HCT116 (cell line): ENCODE measurements around the gene CKLF. TPM values are rescaled to one million over a fixed set of nuclear protein-coding genes. Genes with fewer than 3 reads are reported as not detected.
A peak's percentile ranks its signal among the peaks of the same experiment; 100 is the strongest.

Source experiments
- ATAC-seq: fragments of 200-7000 bp; cut with Tn5 transposase; 2 replicates; pipeline ENCODE4 v1.9.1; 2020; ENCODE audit warnings: mild to moderate bottlenecking, moderate library complexity
- BruUV-seq: library from RNA; stranded (reverse); fragments of 400-500 nt; replicated peaks from 2 replicates; lab custom pipeline; 2021; lab: Mats Ljungman, UMichigan
- CTCF ChIA-PET: fragments of 300-600 bp; sonication (Branson Sonifier 250); formaldehyde crosslinking; loops from one replicate; lab custom pipeline; 2021; ENCODE audit warnings: antibody characterized with exemption; lab: Charles Lee
- POLR2A ChIA-PET: fragments of 300-600, 350-600 bp; sonication (Branson Sonifier 250); formaldehyde crosslinking; loops from one replicate; lab custom pipeline; 2021; ENCODE audit warnings: antibody characterized with exemption; lab: Charles Lee
- RAD21 ChIA-PET, 2 experiments: fragments of 300-600 bp; sonication (Branson Sonifier 250); formaldehyde crosslinking; loops; one replicate each; lab custom pipeline; 2023; ENCODE audit warnings: low total read pairs in 2 of 2; ENCODE audit not compliant: uncharacterized antibody in 2 of 2, unreplicated experiment in 2 of 2, low non-redundant PET in 1 of 2; lab: Charles Lee
- DNase-seq: peaks from one replicate; pipeline ENCODE4 v3.0.0-alpha.2; 2010; ENCODE audit warnings: low read depth, low spot score
- H2AFZ ChIP-seq: fragments of 200-600 bp; shearing (Covaris generic), sonication (generic); 2 replicates; pipeline ENCODE4 v1.6.1; 2017; ENCODE audit warnings: low read depth, mixed run types, mixed read lengths, antibody characterized with exemption, low read length; ENCODE audit not compliant: poor library complexity, severe bottlenecking
- H3K27ac ChIP-seq: 2 replicates; pipeline ENCODE4 v1.5.1; 2012; ENCODE audit warnings: low read depth, low read length
- H3K27me3 ChIP-seq: fragments of 200-600 bp; sonication (generic); 2 replicates; pipeline ENCODE4 v1.6.1; 2016; ENCODE audit warnings: mixed run types, low read length, mixed read lengths; ENCODE audit not compliant: insufficient read depth
- H3K36me3 ChIP-seq, 2 experiments: fragments of 200-500 bp in 1 of 2; fragments of 200-600 bp in 1 of 2; sonication (Bioruptor generic) in 1 of 2; sonication (generic) in 1 of 2; 2 replicates each; pipeline versions ENCODE4 v1.5.1 to v1.6.1; 2014 to 2016; ENCODE audit warnings: low read length in 2 of 2, inconsistent platforms in 1 of 2, mixed read lengths in 1 of 2, mixed run types in 1 of 2; ENCODE audit not compliant: insufficient read depth in 2 of 2, control insufficient read depth in 1 of 2
- H3K4me1 ChIP-seq, 2 experiments: fragments of 200-600 bp in 1 of 2; sonication (generic) in 1 of 2; 2 replicates each; pipeline versions ENCODE4 v1.5.1 to v1.6.1; 2012 to 2017; ENCODE audit warnings: low read length in 2 of 2, inconsistent platforms in 1 of 2, mild to moderate bottlenecking in 1 of 2, mixed read lengths in 1 of 2, mixed run types in 1 of 2, moderate library complexity in 1 of 2; ENCODE audit not compliant: insufficient read depth in 2 of 2, control insufficient read depth in 1 of 2
- H3K4me2 ChIP-seq: fragments of 200-600 bp; sonication (generic); 2 replicates; pipeline ENCODE4 v1.6.1; 2017; ENCODE audit warnings: mixed run types, low read length, mixed read lengths
- H3K4me3 ChIP-seq, 2 experiments: fragments of 200-600 bp in 1 of 2; sonication (generic) in 1 of 2; replicated peaks in 1 of 2; 2 replicates each; pipeline ENCODE4 v1.5.1; 2011 to 2016; ENCODE audit warnings: low read length in 2 of 2, control low read depth in 1 of 2, low read depth in 1 of 2, mild to moderate bottlenecking in 1 of 2, mixed read lengths in 1 of 2, mixed run types in 1 of 2
- H3K79me2 ChIP-seq: fragments of 200-600 bp; sonication (generic); 2 replicates; pipeline ENCODE4 v1.6.1; 2017; ENCODE audit warnings: mild to moderate bottlenecking, mixed run types, low read length, moderate library complexity, mixed read lengths; ENCODE audit not compliant: insufficient read depth
- H3K9ac ChIP-seq: fragments of 200-600 bp; sonication (generic); 2 replicates; pipeline ENCODE4 v1.6.1; 2016; ENCODE audit warnings: low read length, mixed read lengths
- H3K9me2 ChIP-seq: fragments of 200-600 bp; sonication (generic), shearing (Covaris generic); 2 replicates; pipeline ENCODE4 v1.6.1; 2017; ENCODE audit warnings: mixed run types, mild to moderate bottlenecking, moderate library complexity; ENCODE audit not compliant: insufficient read depth
- H3K9me3 ChIP-seq, 2 experiments: fragments of 200-500 bp in 1 of 2; fragments of 200-600 bp in 1 of 2; sonication (Bioruptor generic) in 1 of 2; sonication (generic) in 1 of 2; 2 replicates each; pipeline ENCODE4 v1.6.1; 2014 to 2017; ENCODE audit warnings: low read length in 2 of 2, mixed read lengths in 2 of 2, inconsistent platforms in 1 of 2, low read depth in 1 of 2, mild to moderate bottlenecking in 1 of 2, mixed run types in 1 of 2, moderate library complexity in 1 of 2; ENCODE audit not compliant: control insufficient read depth in 1 of 2, insufficient read depth in 1 of 2
- H4K20me1 ChIP-seq: fragments of 200-600 bp; sonication (generic), shearing (Covaris generic); 2 replicates; pipeline ENCODE4 v1.6.1; 2017; ENCODE audit warnings: mixed run types, mild to moderate bottlenecking, moderate library complexity; ENCODE audit not compliant: insufficient read depth
- CEBPB ChIP-seq: IDR thresholded peaks from 2 replicates; pipeline ENCODE4 v1.6.1; 2012; ENCODE audit warnings: low read depth
- EGR1 ChIP-seq: IDR thresholded peaks from 2 replicates; pipeline ENCODE4 v1.6.1; 2012; ENCODE audit warnings: low read depth
- ELF1 ChIP-seq: IDR thresholded peaks from 2 replicates; pipeline ENCODE4 v1.6.1; 2012; ENCODE audit warnings: low read depth, borderline replicate concordance
- EZH2 ChIP-seq: fragments of 200-600 bp; sonication (generic); IDR thresholded peaks from 2 replicates; pipeline ENCODE4 v1.6.1; 2017; ENCODE audit warnings: antibody characterized with exemption, mixed run types
- FOSL1 ChIP-seq: IDR thresholded peaks from 2 replicates; pipeline ENCODE4 v1.6.1; 2012; ENCODE audit warnings: low read depth
- JUND ChIP-seq: IDR thresholded peaks from 2 replicates; pipeline ENCODE4 v1.6.1; 2012
- POLR2A ChIP-seq: IDR thresholded peaks from 2 replicates; pipeline ENCODE4 v1.7.0; 2011; ENCODE audit warnings: borderline replicate concordance; ENCODE audit not compliant: insufficient read depth, insufficient read length; ENCODE audit errors: extremely low read depth
- RAD21 ChIP-seq: IDR thresholded peaks from 2 replicates; pipeline ENCODE4 v1.6.1; 2012; ENCODE audit warnings: low read depth, mild to moderate bottlenecking
- SIN3A ChIP-seq: IDR thresholded peaks from 2 replicates; pipeline ENCODE4 v1.6.1; 2012; ENCODE audit warnings: low read depth
- SP1 ChIP-seq: IDR thresholded peaks from 2 replicates; pipeline ENCODE4 v1.6.1; 2012; ENCODE audit warnings: low read depth
- SRF ChIP-seq: IDR thresholded peaks from 2 replicates; pipeline ENCODE4 v1.6.1; 2012; ENCODE audit warnings: low read depth
- YY1 ChIP-seq: IDR thresholded peaks from 2 replicates; pipeline ENCODE4 v1.6.1; 2011; ENCODE audit warnings: low read length, low read depth, moderate library complexity, mild to moderate bottlenecking; ENCODE audit not compliant: insufficient replicate concordance; ENCODE audit errors: extremely low read depth
- ZFX ChIP-seq: fragments of 450-650 bp; IDR thresholded peaks from 2 replicates; pipeline ENCODE4 v1.6.1; 2017
- ZNF274 ChIP-seq: fragments of 200-500 bp; sonication (Bioruptor generic); IDR thresholded peaks from 2 replicates; pipeline ENCODE4 v1.6.1; 2014; ENCODE audit warnings: mild to moderate bottlenecking, low read depth, low read length, inconsistent platforms
- intact Hi-C: fragments of 100-400 bp; cut with micrococcal nuclease; formaldehyde crosslinking; loops from 2 replicates; pipeline ENCODE4 v1.10.0; 2022
- total RNA-seq: library from RNA; stranded (reverse); gene quantifications from one replicate; pipeline ENCODE4 v1.2.1, GENCODE V29; 2021; ENCODE audit not compliant: unreplicated experiment
- TF ChIP-seq, protein P1 (sequence below): IDR thresholded peaks from 2 replicates; pipeline ENCODE4 v1.6.1; 2012; ENCODE audit warnings: low read depth
- TF ChIP-seq, protein P2 (sequence below): IDR thresholded peaks from 2 replicates; pipeline ENCODE4 v1.6.1; 2011; ENCODE audit warnings: mild to moderate bottlenecking, low read length, moderate library complexity; ENCODE audit not compliant: insufficient replicate concordance; ENCODE audit errors: extremely low read depth
- TF ChIP-seq, protein P3 (sequence below): IDR thresholded peaks from 2 replicates; pipeline ENCODE4 v1.6.1; 2012
- TF ChIP-seq, protein P4 (sequence below): IDR thresholded peaks from 2 replicates; pipeline ENCODE4 v1.6.1; 2012
- TF ChIP-seq, protein P5 (sequence below), 3 experiments: fragments of 200-600 bp in 1 of 3; sonication (generic) in 1 of 3; IDR thresholded peaks in 2 of 3; conservative IDR thresholded peaks in 1 of 3; 2 replicates each; pipeline ENCODE4 v1.5.1; 2012 to 2017; ENCODE audit warnings: low read depth in 2 of 3, low read length in 2 of 3, antibody characterized with exemption in 1 of 3, borderline replicate concordance in 1 of 3, control low read depth in 1 of 3, mild to moderate bottlenecking in 1 of 3, mixed read lengths in 1 of 3, mixed run types in 1 of 3, moderate library complexity in 1 of 3; ENCODE audit not compliant: insufficient read depth in 1 of 3

CKLF gene
- total RNA-seq, 1 experiment from 2014 or later: 38.6 TPM

DNA sequence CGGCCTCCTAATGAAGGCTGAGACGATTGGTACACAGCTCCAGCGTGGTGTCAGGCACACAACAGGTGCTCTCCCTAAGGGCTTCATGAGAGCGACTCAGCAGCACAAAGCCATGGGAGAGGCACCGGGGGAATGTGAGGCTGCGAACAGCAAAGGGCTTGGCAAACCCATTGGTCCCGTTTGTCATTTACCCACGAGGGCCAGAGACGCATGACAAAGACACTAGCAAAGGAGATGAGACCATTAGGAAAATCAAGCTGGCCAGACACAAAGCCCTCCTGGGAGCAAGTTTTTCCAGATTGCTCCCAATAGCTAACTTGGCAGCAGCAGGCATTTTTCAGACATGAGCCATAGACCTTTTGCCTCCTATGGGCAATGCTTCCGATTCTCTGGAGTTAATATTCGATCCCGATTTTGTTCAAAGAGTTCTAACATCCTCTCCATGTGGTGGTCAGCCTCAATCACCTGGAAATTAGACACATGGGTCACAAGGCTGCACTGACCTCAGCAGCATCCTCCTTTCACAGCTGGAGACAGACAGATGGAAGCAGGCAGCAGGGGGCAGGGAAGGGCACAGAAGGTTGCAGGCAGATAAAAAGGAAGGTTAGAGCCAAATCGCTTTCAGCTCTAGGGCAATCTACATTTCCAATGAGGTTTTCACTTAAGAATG, 40.6 kb upstream of the CKLF start:
- POLR2A ChIA-PET: interaction anchor here (1.0 to 1.3 kb wide), 2 partner anchors 9 to 10 kb away, joined by 3 to 4 read pairs; no protein-coding TSS in a partner anchor
- no TSS peak for BruUV-seq
- Histone ChIP-seq H3K9ac (peak overlapping the region; percentile 42), H3K9me2 (no peaks in the 10 kb centered on the region), H3K36me3 (no peaks in the 10 kb centered on the region), H3K4me3 (peak overlapping the region in 1 of 2 experiments; percentile 37; a peak in 2 of 4 replicates), H3K79me2 (no peaks in the 10 kb centered on the region), H4K20me1 (no peaks in the 10 kb centered on the region; the same call in 1 of the 2 replicates), H3K4me1 (peaks cover 44 to 62% of the 10 kb centered on the region in 2 experiments), H3K27ac (peak overlapping the region; percentile 63), H2AFZ (no peak overlapping the region), H3K9me3 (no peaks in the 10 kb centered on the region), H3K4me2 (peak overlapping the region; percentile 80), H3K27me3 (no peaks in the 10 kb centered on the region)
- RAD21 ChIA-PET: interaction anchor here (1.1 to 1.2 kb wide), 2 partner anchors 104 to 105 kb away, joined by 3 to 5 read pairs; no protein-coding TSS in a partner anchor
- DNase-seq: peak; percentile 43
- peak; percentile 64 for ATAC-seq
- intact Hi-C loops: no loop called here
- CTCF ChIA-PET: interaction anchor here (0.9 to 1.5 kb wide), 4 partner anchors 35 to 105 kb away, joined by 3 to 15 read pairs (median 4); no protein-coding TSS in a partner anchor
- TF ChIP-seq, protein P1, sequence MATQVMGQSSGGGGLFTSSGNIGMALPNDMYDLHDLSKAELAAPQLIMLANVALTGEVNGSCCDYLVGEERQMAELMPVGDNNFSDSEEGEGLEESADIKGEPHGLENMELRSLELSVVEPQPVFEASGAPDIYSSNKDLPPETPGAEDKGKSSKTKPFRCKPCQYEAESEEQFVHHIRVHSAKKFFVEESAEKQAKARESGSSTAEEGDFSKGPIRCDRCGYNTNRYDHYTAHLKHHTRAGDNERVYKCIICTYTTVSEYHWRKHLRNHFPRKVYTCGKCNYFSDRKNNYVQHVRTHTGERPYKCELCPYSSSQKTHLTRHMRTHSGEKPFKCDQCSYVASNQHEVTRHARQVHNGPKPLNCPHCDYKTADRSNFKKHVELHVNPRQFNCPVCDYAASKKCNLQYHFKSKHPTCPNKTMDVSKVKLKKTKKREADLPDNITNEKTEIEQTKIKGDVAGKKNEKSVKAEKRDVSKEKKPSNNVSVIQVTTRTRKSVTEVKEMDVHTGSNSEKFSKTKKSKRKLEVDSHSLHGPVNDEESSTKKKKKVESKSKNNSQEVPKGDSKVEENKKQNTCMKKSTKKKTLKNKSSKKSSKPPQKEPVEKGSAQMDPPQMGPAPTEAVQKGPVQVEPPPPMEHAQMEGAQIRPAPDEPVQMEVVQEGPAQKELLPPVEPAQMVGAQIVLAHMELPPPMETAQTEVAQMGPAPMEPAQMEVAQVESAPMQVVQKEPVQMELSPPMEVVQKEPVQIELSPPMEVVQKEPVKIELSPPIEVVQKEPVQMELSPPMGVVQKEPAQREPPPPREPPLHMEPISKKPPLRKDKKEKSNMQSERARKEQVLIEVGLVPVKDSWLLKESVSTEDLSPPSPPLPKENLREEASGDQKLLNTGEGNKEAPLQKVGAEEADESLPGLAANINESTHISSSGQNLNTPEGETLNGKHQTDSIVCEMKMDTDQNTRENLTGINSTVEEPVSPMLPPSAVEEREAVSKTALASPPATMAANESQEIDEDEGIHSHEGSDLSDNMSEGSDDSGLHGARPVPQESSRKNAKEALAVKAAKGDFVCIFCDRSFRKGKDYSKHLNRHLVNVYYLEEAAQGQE: no peak
- TF ChIP-seq, protein P2, sequence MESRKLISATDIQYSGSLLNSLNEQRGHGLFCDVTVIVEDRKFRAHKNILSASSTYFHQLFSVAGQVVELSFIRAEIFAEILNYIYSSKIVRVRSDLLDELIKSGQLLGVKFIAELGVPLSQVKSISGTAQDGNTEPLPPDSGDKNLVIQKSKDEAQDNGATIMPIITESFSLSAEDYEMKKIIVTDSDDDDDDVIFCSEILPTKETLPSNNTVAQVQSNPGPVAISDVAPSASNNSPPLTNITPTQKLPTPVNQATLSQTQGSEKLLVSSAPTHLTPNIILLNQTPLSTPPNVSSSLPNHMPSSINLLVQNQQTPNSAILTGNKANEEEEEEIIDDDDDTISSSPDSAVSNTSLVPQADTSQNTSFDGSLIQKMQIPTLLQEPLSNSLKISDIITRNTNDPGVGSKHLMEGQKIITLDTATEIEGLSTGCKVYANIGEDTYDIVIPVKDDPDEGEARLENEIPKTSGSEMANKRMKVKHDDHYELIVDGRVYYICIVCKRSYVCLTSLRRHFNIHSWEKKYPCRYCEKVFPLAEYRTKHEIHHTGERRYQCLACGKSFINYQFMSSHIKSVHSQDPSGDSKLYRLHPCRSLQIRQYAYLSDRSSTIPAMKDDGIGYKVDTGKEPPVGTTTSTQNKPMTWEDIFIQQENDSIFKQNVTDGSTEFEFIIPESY: no peak
- TF ChIP-seq SP1 (peak; percentile 74), SIN3A (peak; percentile 26; the same call in 1 of the 2 replicates), YY1 (no peak), ZFX (no peak), EGR1 (no peak), POLR2A (no peak), EZH2 (no peak), JUND (peak; percentile 73), RAD21 (peak; percentile 21; the same call in 1 of the 2 replicates), CEBPB (peak; percentile 58; the same call in 1 of the 2 replicates), ZNF274 (no peak), ELF1 (no peak), FOSL1 (peak; percentile 73), SRF (peak; percentile 100)
- TF ChIP-seq, protein P3, sequence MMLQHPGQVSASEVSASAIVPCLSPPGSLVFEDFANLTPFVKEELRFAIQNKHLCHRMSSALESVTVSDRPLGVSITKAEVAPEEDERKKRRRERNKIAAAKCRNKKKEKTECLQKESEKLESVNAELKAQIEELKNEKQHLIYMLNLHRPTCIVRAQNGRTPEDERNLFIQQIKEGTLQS: no peak
- TF ChIP-seq, protein P4, sequence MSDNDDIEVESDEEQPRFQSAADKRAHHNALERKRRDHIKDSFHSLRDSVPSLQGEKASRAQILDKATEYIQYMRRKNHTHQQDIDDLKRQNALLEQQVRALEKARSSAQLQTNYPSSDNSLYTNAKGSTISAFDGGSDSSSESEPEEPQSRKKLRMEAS: peak; percentile 49
- TF ChIP-seq, protein P5, sequence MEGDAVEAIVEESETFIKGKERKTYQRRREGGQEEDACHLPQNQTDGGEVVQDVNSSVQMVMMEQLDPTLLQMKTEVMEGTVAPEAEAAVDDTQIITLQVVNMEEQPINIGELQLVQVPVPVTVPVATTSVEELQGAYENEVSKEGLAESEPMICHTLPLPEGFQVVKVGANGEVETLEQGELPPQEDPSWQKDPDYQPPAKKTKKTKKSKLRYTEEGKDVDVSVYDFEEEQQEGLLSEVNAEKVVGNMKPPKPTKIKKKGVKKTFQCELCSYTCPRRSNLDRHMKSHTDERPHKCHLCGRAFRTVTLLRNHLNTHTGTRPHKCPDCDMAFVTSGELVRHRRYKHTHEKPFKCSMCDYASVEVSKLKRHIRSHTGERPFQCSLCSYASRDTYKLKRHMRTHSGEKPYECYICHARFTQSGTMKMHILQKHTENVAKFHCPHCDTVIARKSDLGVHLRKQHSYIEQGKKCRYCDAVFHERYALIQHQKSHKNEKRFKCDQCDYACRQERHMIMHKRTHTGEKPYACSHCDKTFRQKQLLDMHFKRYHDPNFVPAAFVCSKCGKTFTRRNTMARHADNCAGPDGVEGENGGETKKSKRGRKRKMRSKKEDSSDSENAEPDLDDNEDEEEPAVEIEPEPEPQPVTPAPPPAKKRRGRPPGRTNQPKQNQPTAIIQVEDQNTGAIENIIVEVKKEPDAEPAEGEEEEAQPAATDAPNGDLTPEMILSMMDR (IDR thresholded peaks at IDR 0.05 in 2 of 3, conservative IDR thresholded peaks at IDR 0.05 in 1 of 3; ENCODE audit: borderline replicate concordance in 1 of 3, insufficient read depth in 1 of 3, low read depth in 2 of 3, low read length in 2 of 3): peak in 2 of 3 experiments; percentile 18 to 19; a peak in 2 of 6 replicates
